Stomach (tissue), 9 donors: ENCODE results near the gene JAGN1. TPM values are rescaled to one million over a fixed set of nuclear protein-coding genes. Genes with fewer than 3 reads are reported as not detected.

Experiments
- DNase-seq, 2 donors: peaks; one replicate each; pipeline versions ENCODE4 v3.0.0 to v3.0.0-alpha.2; 2013 to 2019
- H3K27ac ChIP-seq, 5 donors: fragments of 200-600 bp in 4 of 5; sonication (generic) in 4 of 5; one replicate each; pipeline ENCODE4 v1.5.1; 2013 to 2019; ENCODE audit warnings: mild to moderate bottlenecking in 1 of 5, moderate library complexity in 1 of 5
- H3K27me3 ChIP-seq, 3 donors: fragments of 200-600 bp; sonication (generic); one replicate each; pipeline ENCODE4 v1.5.1; 2017 to 2019; ENCODE audit warnings: mixed run types in 1 of 3
- H3K36me3 ChIP-seq, 4 donors: fragments of 200-600 bp; sonication (generic); 1 replicate in 3 of 4; 2 replicates in 1 of 4; pipeline ENCODE4 v1.5.1; 2016 to 2019
- H3K4me1 ChIP-seq, 4 donors: fragments of 200-600 bp; sonication (generic); one replicate each; pipeline ENCODE4 v1.5.1; 2016 to 2019
- H3K4me3 ChIP-seq, 4 donors: fragments of 200-600 bp; sonication (generic) in 3 of 4; one replicate each; pipeline ENCODE4 v1.5.1; 2016 to 2019; ENCODE audit warnings: mild to moderate bottlenecking in 1 of 4
- H3K9me3 ChIP-seq, 4 donors: fragments of 200-600 bp; sonication (generic); one replicate each; pipeline ENCODE4 v1.5.1; 2016 to 2019
- CTCF ChIP-seq, 7 experiments: fragments of 450-650 bp in 4 of 7; fragments of 200-600 bp in 3 of 7; sonication (generic) in 3 of 7; IDR thresholded peaks; one replicate each; pipeline ENCODE4 v1.5.1; 2016 to 2019; ENCODE audit warnings: antibody characterized with exemption in 7 of 7, control low read depth in 2 of 7, mild to moderate bottlenecking in 1 of 7
- EP300 ChIP-seq: sonication (generic); formaldehyde crosslinking; IDR thresholded peaks from one replicate; pipeline ENCODE4 v1.6.1; 2017; ENCODE audit warnings: antibody characterized with exemption
- POLR2A ChIP-seq, 4 donors: fragments of 450-650 bp; IDR thresholded peaks; one replicate each; pipeline ENCODE4 v1.6.1; 2016; ENCODE audit warnings: antibody characterized with exemption in 4 of 4, control low read depth in 2 of 4, mild to moderate bottlenecking in 1 of 4, moderate library complexity in 1 of 4
- POLR2AphosphoS5 ChIP-seq, 3 donors: sonication (generic); formaldehyde crosslinking; IDR thresholded peaks; one replicate each; pipeline ENCODE4 v1.6.1; 2016; ENCODE audit warnings: antibody characterized with exemption in 3 of 3
- WGBS, 5 donors: extraction: QIAGEN DNeasy Blood & Tissue Kit in 3 of 5; methylation state at CpG; one replicate each; pipeline versions ENCODE4 v1.1.5 to v1.1.7; 2013 to 2018; 5-methylcytosine and 5-hydroxymethylcytosine counted together
- intact Hi-C: fragments of 100-400 bp; cut with DNase I; formaldehyde crosslinking; loops from one replicate; pipeline ENCODE4 v1.15.1; 2023; ENCODE audit warnings: low total_unique reads
- polyA plus RNA-seq, 3 donors: library from polyadenylated mRNA; stranded (reverse); fragments of 200-250 nt; gene quantifications; one replicate each; pipeline ENCODE4 v1.2.3, GENCODE V29; 2013
- total RNA-seq, 5 donors: library from RNA; depleted of rRNA; stranded (reverse); fragments of >200 nt; gene quantifications; one replicate each; pipeline versions ENCODE4 v1.1.0 to v1.2.3, GENCODE V29; 2014 to 2016
- donor health status: healthy with polysubstance abuse.
- donor health status: Bipolar disorder and iron deficiency.
- donor health status: healthy.

The JAGN1 gene
- total and polyA plus RNA-seq, 8 donors, result 9.4 to 56.6 (median 26.5) TPM; not detected in 1

GRCh38 chr3:9934235-9934621 lies 43.8 kb downstream of the JAGN1 start:
- no peak for DNase-seq

GRCh38 chr3:9934993-9935392 lies 44.6 kb downstream of the JAGN1 start:
- H3K4me3 ChIP-seq, result peak overlapping the region; percentile 64 to 78 (median 76)

More at GRCh38 chr3:9934235-9934621, 43.8 kb downstream of the JAGN1 start:
- intact Hi-C loops, result no loop called here
- TF ChIP-seq CTCF (IDR thresholded peaks at IDR 0.05) (peak in 1 of 7 experiments; percentile 5), POLR2A (IDR thresholded peaks at IDR 0.05) (no peak), POLR2AphosphoS5 (IDR thresholded peaks at IDR 0.05) (no peak)
- Histone ChIP-seq H3K27ac (peak overlapping the region; percentile 93 to 98 (median 95)), H3K27me3 (no peaks in the 10 kb centered on the region), H3K9me3 (no peaks in the 10 kb centered on the region), H3K36me3 (peaks cover 9 to 46% (median 35%) of the 10 kb centered on the region in 4 donors), H3K4me3 (peak overlapping the region; percentile 64 to 78 (median 76)), H3K4me1 (peaks cover 12 to 53% (median 47%) of the 10 kb centered on the region in 4 donors)
- 5 to 15% (median 11%) methylated on average over 11 of the region's 11 CpGs for WGBS, 5 donors

GRCh38 chr3:9935966-9936510 lies 45.6 kb downstream of the JAGN1 start:
- 86 to 96% (median 90%) methylated on average over 5 of the region's 5 CpGs for WGBS, 5 donors
- no peak for DNase-seq
- H3K4me1 ChIP-seq, result peaks cover 12 to 53% (median 47%) of the 10 kb centered on the region in 4 donors
- no peaks in the 10 kb centered on the region for H3K9me3 ChIP-seq
- intact Hi-C loops, result no loop called here
- H3K4me3 ChIP-seq, result peak overlapping the region in 1 of 4 donors; percentile 64
- peaks cover 9 to 37% (median 27%) of the 10 kb centered on the region in 4 donors for H3K36me3 ChIP-seq
- no peak overlapping the region for H3K27ac ChIP-seq
- H3K27me3 ChIP-seq, result no peaks in the 10 kb centered on the region
- TF ChIP-seq POLR2AphosphoS5 (IDR thresholded peaks at IDR 0.05), result no peak
- no peak for TF ChIP-seq POLR2A (IDR thresholded peaks at IDR 0.05)
- no peak for TF ChIP-seq CTCF (IDR thresholded peaks at IDR 0.05)
- TF ChIP-seq EP300, result no peak

More at GRCh38 chr3:9934993-9935392, 44.6 kb downstream of the JAGN1 start:
- H3K27ac ChIP-seq, result peak overlapping the region in 2 of 5 donors; percentile 94 to 95
- H3K36me3 ChIP-seq, result peaks cover 9 to 43% (median 29%) of the 10 kb centered on the region in 4 donors
- no peaks in the 10 kb centered on the region for H3K27me3 ChIP-seq
- intact Hi-C loops, result no loop called here
- WGBS, 5 donors, result 34 to 59% (median 42%) methylated on average over 4 of the region's 4 CpGs
- DNase-seq, result no peak
- no peak for TF ChIP-seq POLR2AphosphoS5 (IDR thresholded peaks at IDR 0.05)
- no peak for TF ChIP-seq CTCF (IDR thresholded peaks at IDR 0.05)
- no peak for TF ChIP-seq POLR2A (IDR thresholded peaks at IDR 0.05)
- TF ChIP-seq EP300, result no peak
- H3K4me1 ChIP-seq, result peaks cover 12 to 53% (median 47%) of the 10 kb centered on the region in 4 donors
- no peaks in the 10 kb centered on the region for H3K9me3 ChIP-seq

- WGBS, 5 donors, result 64 to 82% (median 78%) methylated on average over 13 of the region's 13 CpGs
- H3K36me3 ChIP-seq, result peaks cover 9 to 44% (median 41%) of the 10 kb centered on the region in 4 donors
- TF ChIP-seq EP300 (no peak), CTCF (IDR thresholded peaks at IDR 0.05) (no peak), POLR2A (IDR thresholded peaks at IDR 0.05) (no peak), POLR2AphosphoS5 (IDR thresholded peaks at IDR 0.05) (no peak)
- no peak overlapping the region for H3K4me3 ChIP-seq
- H3K9me3 ChIP-seq, result no peaks in the 10 kb centered on the region
- H3K4me1 ChIP-seq, result peaks cover 12 to 43% (median 38%) of the 10 kb centered on the region in 4 donors
- H3K27me3 ChIP-seq, result no peaks in the 10 kb centered on the region
- intact Hi-C loops, result no loop called here
- peak overlapping the region in 1 of 5 donors; percentile 36 for H3K27ac ChIP-seq
- peak in 1 of 2 donors; percentile 63 for DNase-seq
Measured at GRCh38 chr3:9937486-9938238, 47.3 kb downstream of the JAGN1 start.
